ENCODE results near the gene INPP4B.
A peak's percentile ranks its signal among the peaks of the same experiment; 100 is the strongest.

Gene INPP4B

GRCh38 chr4:142858965-142859364, 12.9 kb upstream of the INPP4B start:
- Histone ChIP-seq H3K27ac (ENCODE audit: low read depth, low read length) (no peak overlapping the region), H3K9me3 (ENCODE audit: control insufficient read depth in 5 of 5, low read length in 5 of 5) (no peaks in the 10 kb centered on the region), H3K36me3 (ENCODE audit: control insufficient read depth in 5 of 5, insufficient read depth in 5 of 5, low read length in 5 of 5) (no peaks in the 10 kb centered on the region), H3K4me3 (ENCODE audit: low read depth in 1 of 5, low read length in 5 of 5) (no peak overlapping the region), H3K9ac (ENCODE audit: low read length in 5 of 5) (no peak overlapping the region), H3K4me1 (ENCODE audit: control insufficient read depth in 5 of 5, insufficient read depth in 5 of 5, low read length in 5 of 5) (no peaks in the 10 kb centered on the region), H3K27me3 (ENCODE audit: control insufficient read depth in 5 of 5, insufficient read depth in 4 of 5, low read length in 5 of 5) (no peaks in the 10 kb centered on the region)

DNA sequence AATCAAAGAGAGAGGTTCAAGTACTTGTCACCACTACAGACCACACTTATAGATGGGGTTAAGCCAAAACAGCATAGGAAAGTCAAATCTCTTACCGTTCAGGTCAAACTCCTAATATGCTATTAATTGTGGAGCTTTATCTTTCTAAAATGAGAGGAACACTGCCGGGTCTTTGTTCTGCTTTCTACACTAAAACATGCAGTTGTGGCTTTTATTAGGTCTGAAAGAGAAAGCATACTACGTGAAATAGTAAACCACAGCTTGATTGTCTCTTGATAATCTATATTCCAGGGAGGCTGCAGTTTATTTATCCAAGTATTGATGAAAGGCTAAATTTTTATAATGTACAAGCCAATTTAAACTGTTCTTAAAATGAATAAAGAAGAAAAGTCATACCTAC, 12.3 kb upstream of the INPP4B start:
- H3K4me1 ChIP-seq (ENCODE audit: control insufficient read depth in 5 of 5, insufficient read depth in 5 of 5, low read length in 5 of 5) = no peaks in the 10 kb centered on the region
- H3K27me3 ChIP-seq (ENCODE audit: control insufficient read depth in 5 of 5, insufficient read depth in 4 of 5, low read length in 5 of 5) = no peaks in the 10 kb centered on the region
- no peaks in the 10 kb centered on the region for H3K36me3 ChIP-seq (ENCODE audit: control insufficient read depth in 5 of 5, insufficient read depth in 5 of 5, low read length in 5 of 5)
- no peak overlapping the region for H3K9ac ChIP-seq (ENCODE audit: low read length in 5 of 5)
- no peak overlapping the region for H3K27ac ChIP-seq (ENCODE audit: low read depth, low read length)
- no peaks in the 10 kb centered on the region for H3K9me3 ChIP-seq (ENCODE audit: control insufficient read depth in 5 of 5, low read length in 5 of 5)
- H3K4me3 ChIP-seq (ENCODE audit: low read depth in 1 of 5, low read length in 5 of 5) = no peak overlapping the region

DNA sequence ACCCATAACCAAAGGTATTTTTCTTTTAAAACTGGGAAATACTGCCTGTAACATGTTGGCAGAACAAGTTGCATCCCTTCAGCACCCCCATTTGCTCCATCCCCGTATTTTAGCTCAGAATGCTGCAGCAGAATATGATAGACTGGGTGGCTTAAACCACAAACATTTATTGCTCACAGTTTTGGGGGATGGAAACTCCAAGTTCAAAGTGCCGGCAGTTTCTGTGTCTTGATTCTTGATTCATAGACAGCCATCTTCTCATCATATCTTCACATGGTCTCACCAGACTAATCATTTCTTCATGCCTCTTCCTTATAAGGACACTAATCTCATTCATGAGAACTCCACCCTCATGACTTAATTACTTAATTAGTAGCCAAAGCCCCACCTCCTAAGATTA, 10.5 kb upstream of the INPP4B start:
- Histone ChIP-seq H3K4me3 (ENCODE audit: low read depth in 1 of 5, low read length in 5 of 5) (no peak overlapping the region), H3K9me3 (ENCODE audit: control insufficient read depth in 5 of 5, low read length in 5 of 5) (no peaks in the 10 kb centered on the region), H3K27ac (ENCODE audit: low read depth, low read length) (no peak overlapping the region), H3K9ac (ENCODE audit: low read length in 5 of 5) (no peak overlapping the region), H3K36me3 (ENCODE audit: control insufficient read depth in 5 of 5, insufficient read depth in 5 of 5, low read length in 5 of 5) (no peaks in the 10 kb centered on the region), H3K4me1 (ENCODE audit: control insufficient read depth in 5 of 5, insufficient read depth in 5 of 5, low read length in 5 of 5) (no peaks in the 10 kb centered on the region), H3K27me3 (ENCODE audit: control insufficient read depth in 5 of 5, insufficient read depth in 4 of 5, low read length in 5 of 5) (no peaks in the 10 kb centered on the region)

DNA sequence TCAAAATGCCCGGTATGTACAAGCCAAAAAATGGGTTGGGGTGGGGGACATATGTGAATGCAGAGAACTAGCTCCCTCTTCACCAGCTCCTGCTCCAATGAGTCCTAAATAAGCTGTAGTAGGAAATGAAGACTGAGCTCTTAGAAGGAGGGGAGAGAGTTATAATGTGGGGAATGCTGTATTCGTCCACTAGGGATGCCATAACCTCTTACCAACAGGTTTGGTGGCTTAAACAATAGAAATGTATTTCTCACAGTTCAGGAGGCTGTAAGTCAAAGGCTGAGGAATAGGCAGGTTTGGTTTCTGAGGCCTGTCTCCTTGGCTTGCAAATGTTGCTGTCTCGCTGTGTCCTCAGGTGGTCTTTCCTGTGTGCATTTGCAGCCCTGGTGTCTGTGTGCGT, 4.4 kb upstream of the INPP4B start:
- Histone ChIP-seq H3K9me3 (ENCODE audit: control insufficient read depth in 5 of 5, low read length in 5 of 5) (no peaks in the 10 kb centered on the region), H3K9ac (ENCODE audit: low read length in 5 of 5) (no peak overlapping the region), H3K27ac (ENCODE audit: low read depth, low read length) (no peak overlapping the region), H3K4me3 (ENCODE audit: low read depth in 1 of 5, low read length in 5 of 5) (no peak overlapping the region), H3K36me3 (ENCODE audit: control insufficient read depth in 5 of 5, insufficient read depth in 5 of 5, low read length in 5 of 5) (no peaks in the 10 kb centered on the region), H3K27me3 (ENCODE audit: control insufficient read depth in 5 of 5, insufficient read depth in 4 of 5, low read length in 5 of 5) (peaks cover 16 to 21% (median 21%) of the 10 kb centered on the region in 5 donors), H3K4me1 (ENCODE audit: control insufficient read depth in 5 of 5, insufficient read depth in 5 of 5, low read length in 5 of 5) (peaks cover 0 to 19% (median 17%) of the 10 kb centered on the region in 5 donors)

DNA sequence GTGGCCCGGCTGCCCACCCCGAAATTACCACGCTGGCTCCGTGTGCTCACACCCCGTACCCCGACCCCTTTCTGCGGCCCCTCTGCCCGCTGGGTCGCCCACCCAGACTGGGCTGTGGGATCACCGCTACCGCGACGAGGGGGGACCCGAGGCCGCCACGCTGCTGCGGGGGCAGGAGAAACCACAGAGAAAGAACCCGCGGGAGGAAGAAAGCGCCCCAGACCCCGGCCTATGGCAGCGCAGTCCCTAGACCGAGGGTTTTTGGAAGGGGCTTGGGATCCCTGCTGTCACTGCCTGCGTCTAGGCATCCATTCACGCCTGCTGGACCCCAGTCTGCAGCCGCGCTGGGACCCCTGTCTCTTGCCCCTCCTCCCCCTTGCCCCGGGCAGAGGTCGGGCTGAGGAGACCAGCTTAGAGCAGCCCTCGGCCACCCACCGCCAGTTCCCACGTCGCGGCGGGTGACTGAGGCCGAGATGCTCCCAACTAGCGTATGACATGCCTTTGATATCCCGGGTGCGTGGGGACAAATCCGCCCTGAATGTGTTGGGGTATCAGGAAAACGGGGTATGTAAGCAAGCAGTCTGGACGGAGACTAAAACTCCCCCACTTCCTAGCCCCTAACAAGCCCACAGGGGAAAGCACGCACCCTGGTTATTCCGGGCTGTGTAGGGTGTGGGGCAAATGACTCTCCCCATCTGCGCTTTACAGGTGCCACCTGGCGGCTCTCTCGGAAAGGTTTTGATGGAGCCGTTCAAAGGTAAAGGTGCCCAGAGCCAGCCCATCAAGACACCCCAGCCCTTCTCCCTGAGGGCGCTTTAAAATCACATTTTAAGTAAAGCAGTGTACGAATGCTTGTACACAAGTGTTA, 862 bp upstream of the INPP4B start:
- Histone ChIP-seq H3K9me3 (ENCODE audit: control insufficient read depth in 5 of 5, low read length in 5 of 5) (no peaks in the 10 kb centered on the region), H3K27me3 (ENCODE audit: control insufficient read depth in 5 of 5, insufficient read depth in 4 of 5, low read length in 5 of 5) (peaks cover 18 to 34% (median 23%) of the 10 kb centered on the region in 5 donors), H3K4me3 (ENCODE audit: low read depth in 1 of 5, low read length in 5 of 5) (peak overlapping the region in 4 of 5 donors; percentile 61 to 72 (median 70)), H3K36me3 (ENCODE audit: control insufficient read depth in 5 of 5, insufficient read depth in 5 of 5, low read length in 5 of 5) (no peaks in the 10 kb centered on the region), H3K9ac (ENCODE audit: low read length in 5 of 5) (no peak overlapping the region), H3K4me1 (ENCODE audit: control insufficient read depth in 5 of 5, insufficient read depth in 5 of 5, low read length in 5 of 5) (peaks cover 0 to 24% (median 19%) of the 10 kb centered on the region in 5 donors), H3K27ac (ENCODE audit: low read depth, low read length) (no peak overlapping the region)

DNA sequence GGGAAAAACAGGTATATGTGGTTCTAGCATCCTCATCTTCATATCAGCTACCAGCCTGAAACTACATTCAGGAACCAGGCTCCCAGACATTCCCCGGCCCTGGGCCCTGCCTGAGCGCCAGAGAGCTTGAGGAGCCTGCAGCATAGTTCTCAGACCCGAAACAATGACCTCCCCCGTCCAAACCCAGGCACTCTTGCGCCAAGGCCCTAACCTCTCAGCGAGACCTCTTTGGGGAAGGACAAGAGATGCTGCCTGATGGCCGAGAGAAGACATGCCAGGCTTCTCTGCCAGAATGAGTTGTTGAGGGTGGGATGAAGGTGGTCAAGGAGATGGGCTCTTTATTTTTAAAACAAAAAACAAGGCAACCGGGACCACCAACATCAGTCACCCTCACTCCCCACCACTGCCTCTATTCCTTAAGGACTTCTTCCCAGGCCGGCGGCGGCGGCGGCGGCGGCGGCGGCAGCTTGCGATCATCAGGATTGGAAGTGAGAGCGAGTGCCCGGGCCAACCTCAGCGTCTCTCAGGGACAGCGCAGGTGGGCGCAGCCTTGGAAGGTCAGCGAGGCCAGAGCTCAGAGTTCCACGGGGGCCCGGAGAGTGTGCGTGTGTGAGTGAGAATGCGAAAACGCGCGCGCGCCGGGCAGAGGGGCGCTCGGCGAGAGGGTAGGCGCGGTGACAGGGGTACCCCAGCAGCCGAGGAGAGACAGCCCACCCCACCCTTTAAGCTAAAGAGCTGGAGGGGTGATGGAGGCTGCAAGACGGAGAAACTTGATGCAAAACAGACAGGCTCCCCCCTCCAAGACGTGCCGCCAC, 601 bp downstream of the INPP4B start:
- H3K36me3 ChIP-seq (ENCODE audit: control insufficient read depth in 5 of 5, insufficient read depth in 5 of 5, low read length in 5 of 5) = no peaks in the 10 kb centered on the region
- H3K9ac ChIP-seq (ENCODE audit: low read length in 5 of 5) = no peak overlapping the region
- no peaks in the 10 kb centered on the region for H3K9me3 ChIP-seq (ENCODE audit: control insufficient read depth in 5 of 5, low read length in 5 of 5)
- peak overlapping the region; percentile 61 to 72 (median 69) for H3K4me3 ChIP-seq (ENCODE audit: low read depth in 1 of 5, low read length in 5 of 5)
- no peak overlapping the region for H3K27ac ChIP-seq (ENCODE audit: low read depth, low read length)
- H3K4me1 ChIP-seq (ENCODE audit: control insufficient read depth in 5 of 5, insufficient read depth in 5 of 5, low read length in 5 of 5) = peaks cover 0 to 24% (median 19%) of the 10 kb centered on the region in 5 donors
- peaks cover 18 to 34% (median 23%) of the 10 kb centered on the region in 5 donors for H3K27me3 ChIP-seq (ENCODE audit: control insufficient read depth in 5 of 5, insufficient read depth in 4 of 5, low read length in 5 of 5)

DNA sequence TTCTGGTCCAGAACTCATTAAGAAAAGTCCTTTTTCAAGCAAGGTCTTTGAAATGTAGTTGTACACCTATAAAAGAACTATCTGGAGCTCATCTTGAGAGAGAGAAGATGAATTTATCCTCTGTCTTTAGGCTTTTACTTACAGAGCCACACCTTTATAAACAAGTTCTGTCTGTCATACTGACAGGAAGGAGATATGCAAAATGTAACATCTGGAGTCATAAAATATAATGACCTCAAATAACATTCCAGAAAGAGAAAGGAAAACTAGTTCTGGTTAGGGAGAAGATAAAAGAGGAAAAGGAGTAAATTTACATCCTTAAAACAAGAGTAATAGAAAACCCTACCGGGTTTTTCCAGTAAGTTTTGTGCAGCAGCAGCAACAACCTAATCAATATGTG, 1.3 kb downstream of the INPP4B start:
- H3K4me3 ChIP-seq (ENCODE audit: low read depth in 1 of 5, low read length in 5 of 5) = no peak overlapping the region
- no peaks in the 10 kb centered on the region for H3K9me3 ChIP-seq (ENCODE audit: control insufficient read depth in 5 of 5, low read length in 5 of 5)
- peaks cover 0 to 24% (median 19%) of the 10 kb centered on the region in 5 donors for H3K4me1 ChIP-seq (ENCODE audit: control insufficient read depth in 5 of 5, insufficient read depth in 5 of 5, low read length in 5 of 5)
- H3K36me3 ChIP-seq (ENCODE audit: control insufficient read depth in 5 of 5, insufficient read depth in 5 of 5, low read length in 5 of 5) = no peaks in the 10 kb centered on the region
- H3K27me3 ChIP-seq (ENCODE audit: control insufficient read depth in 5 of 5, insufficient read depth in 4 of 5, low read length in 5 of 5) = peaks cover 18 to 34% (median 23%) of the 10 kb centered on the region in 5 donors
- no peak overlapping the region for H3K27ac ChIP-seq (ENCODE audit: low read depth, low read length)
- H3K9ac ChIP-seq (ENCODE audit: low read length in 5 of 5) = no peak overlapping the region

DNA sequence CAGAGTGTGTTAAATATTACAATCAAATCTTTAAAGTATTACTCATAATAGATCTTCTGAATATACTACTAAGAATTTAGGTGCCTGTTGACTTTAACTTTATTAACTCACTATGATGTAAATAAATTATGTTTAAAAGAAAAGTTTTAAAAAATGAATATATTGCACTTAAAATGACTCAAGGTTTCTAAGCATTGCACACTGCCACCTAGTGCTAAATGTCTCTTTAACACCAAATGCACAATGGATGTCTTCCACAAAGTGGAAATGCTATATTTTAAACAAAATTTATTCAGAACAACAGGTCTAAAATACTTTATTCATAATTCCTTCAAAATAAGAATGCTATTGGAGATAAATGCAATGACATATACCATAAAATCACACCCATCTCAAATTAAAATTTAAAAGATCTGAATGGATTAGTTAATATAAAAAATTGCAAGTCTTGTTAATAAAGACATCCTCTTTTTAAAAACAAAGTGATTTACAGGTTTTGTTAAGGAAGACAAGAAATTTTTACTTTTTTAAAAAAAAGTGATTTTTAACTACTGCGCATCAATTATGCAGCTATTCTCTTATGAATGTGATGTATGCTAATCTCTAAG, 5.5 kb downstream of the INPP4B start:
- no peaks in the 10 kb centered on the region for H3K9me3 ChIP-seq (ENCODE audit: control insufficient read depth in 5 of 5, low read length in 5 of 5)
- no peak overlapping the region for H3K27ac ChIP-seq (ENCODE audit: low read depth, low read length)
- H3K9ac ChIP-seq (ENCODE audit: low read length in 5 of 5) = no peak overlapping the region
- H3K36me3 ChIP-seq (ENCODE audit: control insufficient read depth in 5 of 5, insufficient read depth in 5 of 5, low read length in 5 of 5) = no peaks in the 10 kb centered on the region
- H3K4me3 ChIP-seq (ENCODE audit: low read depth in 1 of 5, low read length in 5 of 5) = no peak overlapping the region
- peaks cover under 1 to 14% (median 4%) of the 10 kb centered on the region in 5 donors for H3K27me3 ChIP-seq (ENCODE audit: control insufficient read depth in 5 of 5, insufficient read depth in 4 of 5, low read length in 5 of 5)
- H3K4me1 ChIP-seq (ENCODE audit: control insufficient read depth in 5 of 5, insufficient read depth in 5 of 5, low read length in 5 of 5) = peaks cover 0 to 8% (median 2%) of the 10 kb centered on the region in 5 donors

GRCh38 chr4:142838778-142839177, 7.3 kb downstream of the INPP4B start:
- Histone ChIP-seq H3K27me3 (ENCODE audit: control insufficient read depth in 5 of 5, insufficient read depth in 4 of 5, low read length in 5 of 5) (no peaks in the 10 kb centered on the region), H3K4me3 (ENCODE audit: low read depth in 1 of 5, low read length in 5 of 5) (no peak overlapping the region), H3K36me3 (ENCODE audit: control insufficient read depth in 5 of 5, insufficient read depth in 5 of 5, low read length in 5 of 5) (no peaks in the 10 kb centered on the region), H3K9ac (ENCODE audit: low read length in 5 of 5) (no peak overlapping the region), H3K4me1 (ENCODE audit: control insufficient read depth in 5 of 5, insufficient read depth in 5 of 5, low read length in 5 of 5) (no peaks in the 10 kb centered on the region), H3K9me3 (ENCODE audit: control insufficient read depth in 5 of 5, low read length in 5 of 5) (no peaks in the 10 kb centered on the region), H3K27ac (ENCODE audit: low read depth, low read length) (no peak overlapping the region)

GRCh38 chr4:142832022-142832421, 14.1 kb downstream of the INPP4B start:
- Histone ChIP-seq H3K4me1 (ENCODE audit: control insufficient read depth in 5 of 5, insufficient read depth in 5 of 5, low read length in 5 of 5) (no peaks in the 10 kb centered on the region), H3K27ac (ENCODE audit: low read depth, low read length) (no peak overlapping the region), H3K9ac (ENCODE audit: low read length in 5 of 5) (no peak overlapping the region), H3K27me3 (ENCODE audit: control insufficient read depth in 5 of 5, insufficient read depth in 4 of 5, low read length in 5 of 5) (no peaks in the 10 kb centered on the region), H3K36me3 (ENCODE audit: control insufficient read depth in 5 of 5, insufficient read depth in 5 of 5, low read length in 5 of 5) (no peaks in the 10 kb centered on the region), H3K9me3 (ENCODE audit: control insufficient read depth in 5 of 5, low read length in 5 of 5) (no peaks in the 10 kb centered on the region), H3K4me3 (ENCODE audit: low read depth in 1 of 5, low read length in 5 of 5) (no peak overlapping the region)

Data from subcutaneous abdominal adipose tissue (tissue), 5 donors.